ENCODE results near the gene SEC61G.

SEC61G gene

GRCh38 chr7:54782829-54783228 lies 23.8 kb upstream of the SEC61G start:
- Histone ChIP-seq H4K20me1 (ENCODE audit: control insufficient read depth, insufficient read depth, low read depth, low read length) (no peaks in the 10 kb centered on the region), H3K27me3 (ENCODE audit: control insufficient read depth, low read length) (no peaks in the 10 kb centered on the region), H3K36me3 (ENCODE audit: control insufficient read depth, low read length) (no peaks in the 10 kb centered on the region), H3K4me1 (ENCODE audit: control insufficient read depth, low read length) (no peaks in the 10 kb centered on the region), H3F3A (ENCODE audit: control insufficient read depth, insufficient read depth) (no peaks in the 10 kb centered on the region), H3K9me3 (ENCODE audit: control insufficient read depth, insufficient read depth, low read length) (0 out of 2 replicates have a peak, but pooled peaks cover 3% of the 10 kb centered on the region), H3K27ac (ENCODE audit: low read depth, low read length) (no peak overlapping the region), H3K9me2 (replicated peaks; ENCODE audit: control insufficient read depth, low read length) (no peaks in the 10 kb centered on the region), H3K79me2 (ENCODE audit: control insufficient read depth, low read length) (no peaks in the 10 kb centered on the region), H3K4me2 (ENCODE audit: low read length) (no peak overlapping the region), H3K4me3 (ENCODE audit: low read length) (no peak overlapping the region)
- TF ChIP-seq CTCF (IDR thresholded peaks at IDR 0.05; ENCODE audit: low read depth, low read length, poor library complexity, severe bottlenecking) (no peak), EZH2phosphoT487 (IDR thresholded peaks at IDR 0.05; ENCODE audit: borderline replicate concordance, low read length) (no peak)

GRCh38 chr7:54782314-54782713 lies 23.3 kb upstream of the SEC61G start:
- no peaks in the 10 kb centered on the region for H3K27me3 ChIP-seq (ENCODE audit: control insufficient read depth, low read length)
- H3F3A ChIP-seq (ENCODE audit: control insufficient read depth, insufficient read depth): no peaks in the 10 kb centered on the region
- no peak overlapping the region for H3K4me2 ChIP-seq (ENCODE audit: low read length)
- no peaks in the 10 kb centered on the region for H3K36me3 ChIP-seq (ENCODE audit: control insufficient read depth, low read length)
- no peaks in the 10 kb centered on the region for H3K9me2 ChIP-seq (replicated peaks; ENCODE audit: control insufficient read depth, low read length)
- no peaks in the 10 kb centered on the region for H3K79me2 ChIP-seq (ENCODE audit: control insufficient read depth, low read length)
- no peak for TF ChIP-seq EZH2phosphoT487 (IDR thresholded peaks at IDR 0.05; ENCODE audit: borderline replicate concordance, low read length)
- no peak for TF ChIP-seq CTCF (IDR thresholded peaks at IDR 0.05; ENCODE audit: low read depth, low read length, poor library complexity, severe bottlenecking)
- no peak overlapping the region for H3K4me3 ChIP-seq (ENCODE audit: low read length)
- no peaks in the 10 kb centered on the region for H3K4me1 ChIP-seq (ENCODE audit: control insufficient read depth, low read length)
- H3K27ac ChIP-seq (ENCODE audit: low read depth, low read length): no peak overlapping the region
- no peaks in the 10 kb centered on the region for H4K20me1 ChIP-seq (ENCODE audit: control insufficient read depth, insufficient read depth, low read depth, low read length)
- 0 out of 2 replicates have a peak, but pooled peaks cover 5% of the 10 kb centered on the region for H3K9me3 ChIP-seq (ENCODE audit: control insufficient read depth, insufficient read depth, low read length)

DNA sequence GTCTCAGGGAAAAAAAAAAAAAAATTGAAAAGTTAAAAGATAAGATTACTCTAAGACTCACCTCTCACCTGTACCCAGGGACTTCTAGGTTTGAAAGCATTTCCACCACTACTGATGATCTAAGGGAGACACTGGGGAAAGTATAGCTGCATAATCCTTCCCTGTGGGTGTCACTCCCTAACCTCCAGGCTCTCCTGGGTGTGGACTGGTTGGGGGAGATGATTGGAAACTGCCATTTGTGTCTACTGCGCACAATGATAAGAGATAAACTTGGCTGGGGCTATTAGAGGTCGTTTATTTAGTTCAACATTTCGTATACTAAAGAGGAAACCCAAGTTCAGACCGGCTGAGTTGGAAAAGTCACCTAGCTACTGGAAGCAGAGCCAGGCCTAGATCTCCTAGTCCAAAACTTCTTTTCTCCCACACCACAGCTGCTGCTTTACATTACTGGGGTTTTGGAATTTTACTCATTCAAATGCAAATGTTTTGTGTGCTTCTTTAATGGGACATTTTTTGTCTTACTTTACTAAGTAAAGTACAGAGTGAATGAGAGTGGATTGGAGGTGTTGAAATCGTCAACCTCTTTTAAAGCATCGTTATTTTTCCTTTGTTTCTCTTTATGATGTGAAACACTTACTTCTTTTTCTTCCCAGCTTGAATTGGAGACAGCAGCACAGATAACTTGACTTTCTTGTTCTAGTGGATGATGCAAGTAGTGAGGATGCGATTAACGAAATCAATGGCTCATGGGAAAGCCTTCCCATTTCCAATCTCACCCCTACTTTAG lies 22.3 kb upstream of the SEC61G start:
- no peaks in the 10 kb centered on the region for H3K27me3 ChIP-seq (ENCODE audit: control insufficient read depth, low read length)
- H3F3A ChIP-seq (ENCODE audit: control insufficient read depth, insufficient read depth): no peaks in the 10 kb centered on the region
- TF ChIP-seq CTCF (IDR thresholded peaks at IDR 0.05; ENCODE audit: low read depth, low read length, poor library complexity, severe bottlenecking) (no peak), EZH2phosphoT487 (IDR thresholded peaks at IDR 0.05; ENCODE audit: borderline replicate concordance, low read length) (no peak)
- H3K9me3 ChIP-seq (ENCODE audit: control insufficient read depth, insufficient read depth, low read length): peaks cover 5% of the 10 kb centered on the region; the same call in 1 of the 2 replicates
- H3K27ac ChIP-seq (ENCODE audit: low read depth, low read length): no peak overlapping the region
- H4K20me1 ChIP-seq (ENCODE audit: control insufficient read depth, insufficient read depth, low read depth, low read length): no peaks in the 10 kb centered on the region
- no peaks in the 10 kb centered on the region for H3K4me1 ChIP-seq (ENCODE audit: control insufficient read depth, low read length)
- no peaks in the 10 kb centered on the region for H3K36me3 ChIP-seq (ENCODE audit: control insufficient read depth, low read length)
- H3K79me2 ChIP-seq (ENCODE audit: control insufficient read depth, low read length): no peaks in the 10 kb centered on the region
- no peak overlapping the region for H3K4me3 ChIP-seq (ENCODE audit: low read length)
- no peaks in the 10 kb centered on the region for H3K9me2 ChIP-seq (replicated peaks; ENCODE audit: control insufficient read depth, low read length)
- H3K4me2 ChIP-seq (ENCODE audit: low read length): no peak overlapping the region

All from DOHH2 (cell line).